Stimulated activated CD4-positive, alpha-beta T cell treated with anti-CD3 and anti-CD28 coated beads, TNF-alpha, amount 100 ng/mL, for 1 hour (primary cell): ENCODE measurements around the gene LY6G6F.
"Not testable (repeated sequence)": the region's sequence is repeated elsewhere in the genome, so short reads cannot be mapped to it uniquely, and the experiment has no call there.

Experiments used
- DNase-seq, 3 donors: peaks; one replicate each; pipeline ENCODE4 v3.0.0-alpha.2; 2020; ENCODE audit warnings: low read depth in 3 of 3, low spot score in 1 of 3

Gene LY6G6F

DNA sequence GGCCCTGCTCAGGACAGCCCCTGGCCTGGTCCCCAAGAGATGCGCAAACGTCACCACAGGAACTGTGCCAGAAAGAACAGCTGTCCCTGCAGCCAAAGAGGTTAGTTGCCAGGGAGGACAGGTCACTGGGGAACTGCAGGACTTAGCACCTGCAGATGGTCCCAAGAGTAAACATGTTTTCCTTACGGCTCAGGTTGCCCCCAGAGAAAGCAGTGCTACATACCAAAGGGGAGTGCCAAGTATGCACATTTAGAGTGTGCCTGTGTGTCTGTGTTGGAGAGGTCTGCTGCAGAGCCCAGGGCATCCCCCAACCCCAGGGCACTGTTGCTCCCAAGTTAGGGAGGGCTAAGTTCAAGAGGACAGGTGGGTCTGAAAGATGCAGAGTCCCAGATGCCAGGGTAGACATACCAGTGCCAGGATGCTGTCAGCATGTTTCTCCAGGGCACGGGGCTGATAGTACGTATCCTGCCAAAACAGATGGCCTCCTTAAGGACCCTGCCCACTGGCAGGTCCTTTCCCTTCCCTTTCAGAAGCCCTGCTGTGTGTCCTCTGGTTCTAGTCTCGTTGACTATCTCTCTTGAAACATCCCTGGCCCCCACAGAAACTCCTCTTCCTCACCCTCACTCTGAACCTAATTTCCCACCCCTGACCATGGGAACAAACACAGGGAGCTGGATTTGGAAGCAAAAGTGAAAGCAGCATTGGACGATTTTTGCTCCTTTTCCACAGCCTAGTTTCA is 4.8 kb upstream of the LY6G6F start:
- DNase-seq, result no peak

DNA sequence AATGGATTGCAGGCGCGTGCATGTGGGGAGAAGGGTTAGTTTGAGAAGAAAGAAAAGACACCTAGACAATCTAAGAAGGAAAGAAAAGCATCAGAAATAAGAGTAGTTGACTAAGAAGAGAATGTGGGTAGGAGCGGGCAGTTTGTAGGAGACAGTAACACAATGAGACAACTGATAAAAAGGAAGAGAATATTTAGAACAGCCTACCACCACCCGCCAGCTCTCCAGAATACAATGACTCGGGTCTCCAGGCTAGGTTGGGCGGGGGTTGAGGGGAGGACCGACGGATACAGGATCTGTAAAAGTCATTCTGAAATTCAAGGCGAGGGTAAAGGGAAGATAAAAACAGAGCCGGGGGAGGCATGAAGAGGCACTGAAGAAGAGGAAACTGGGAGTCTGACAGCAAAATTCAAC is 4.3 kb upstream of the LY6G6F start:
- no peak for DNase-seq

DNA sequence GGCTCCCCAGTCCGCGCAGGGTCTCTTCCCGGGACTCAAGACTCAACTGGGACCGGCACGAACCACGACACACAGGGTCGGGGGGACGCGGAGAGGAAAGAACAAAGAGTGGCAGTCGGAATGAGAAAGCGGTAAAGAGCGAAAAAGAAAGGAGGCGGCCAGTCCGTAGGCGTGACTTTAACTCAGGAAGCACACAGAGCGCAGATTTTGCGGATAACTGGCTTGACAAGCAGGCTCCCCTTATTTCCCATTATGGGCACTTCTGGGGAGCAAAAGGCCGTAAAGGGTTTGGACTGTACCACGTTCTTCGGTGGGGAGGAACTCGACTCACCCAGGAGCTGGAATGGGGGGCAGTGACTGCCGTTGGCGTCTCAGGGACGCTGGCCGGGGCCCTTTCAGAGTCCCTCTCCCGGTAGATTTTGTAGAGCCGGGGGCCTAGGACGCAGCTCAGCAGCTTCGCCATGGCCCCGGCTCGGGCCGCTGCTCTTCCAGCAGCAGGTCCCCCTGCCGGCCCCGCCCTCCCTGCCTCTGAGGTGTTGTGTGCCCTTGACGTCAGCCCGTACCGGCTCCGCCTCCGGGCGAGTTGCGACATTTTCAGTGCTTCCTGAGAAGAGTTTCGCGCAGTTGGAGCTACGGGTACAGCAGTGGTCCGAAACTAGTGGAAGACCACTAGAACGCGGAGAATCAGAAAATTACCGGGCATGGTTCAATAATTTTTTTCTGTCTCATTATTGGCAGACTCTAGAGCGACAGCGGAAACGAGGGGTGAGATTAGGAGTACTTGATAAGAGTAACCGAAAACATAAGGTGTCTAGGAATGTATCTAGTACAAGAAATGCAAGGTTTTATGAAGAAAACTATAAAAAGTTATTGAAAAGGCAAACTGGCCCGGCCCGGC is 3.6 kb upstream of the LY6G6F start, which contains the start of gene ABHD16A:
ABHD16A (minus strand) TSS at position 506 of the 898 bp plus-strand sequence; CDS start at position 463, 43 bp downstream.
- peak; percentile 89 to 94 (median 94) for DNase-seq

DNA sequence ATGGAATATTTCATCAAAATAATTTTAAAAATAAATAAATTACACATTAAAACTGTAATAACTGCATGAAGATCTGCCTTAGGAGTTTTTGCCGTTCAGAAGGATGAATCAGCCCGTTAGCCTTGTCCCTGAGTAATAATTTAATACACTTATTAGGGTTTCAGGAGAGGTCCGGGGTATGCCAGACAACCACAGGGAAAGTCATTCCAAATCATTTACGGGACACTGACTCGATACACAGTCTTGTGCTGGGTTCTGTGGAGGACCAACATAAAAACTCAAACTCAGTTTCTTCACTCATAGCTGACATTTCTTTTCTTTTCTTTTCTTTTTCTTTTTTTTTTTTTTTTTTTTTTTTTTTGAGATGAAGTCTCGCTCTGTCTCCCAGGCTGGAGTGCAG is 735 bp upstream of the LY6G6F start:
- no peak for DNase-seq

DNA sequence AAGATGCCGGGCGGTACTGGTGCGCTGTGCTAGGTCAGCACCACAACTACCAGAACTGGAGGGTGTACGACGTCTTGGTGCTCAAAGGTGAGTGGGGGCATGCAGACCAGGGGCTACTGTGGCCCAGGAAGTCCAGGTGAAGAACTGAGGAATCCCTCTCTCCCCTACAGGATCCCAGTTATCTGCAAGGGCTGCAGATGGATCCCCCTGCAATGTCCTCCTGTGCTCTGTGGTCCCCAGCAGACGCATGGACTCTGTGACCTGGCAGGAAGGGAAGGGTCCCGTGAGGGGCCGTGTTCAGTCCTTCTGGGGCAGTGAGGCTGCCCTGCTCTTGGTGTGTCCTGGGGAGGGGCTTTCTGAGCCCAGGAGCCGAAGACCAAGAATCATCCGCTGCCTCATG is 1.0 kb downstream of the LY6G6F start:
- no peak for DNase-seq

DNA sequence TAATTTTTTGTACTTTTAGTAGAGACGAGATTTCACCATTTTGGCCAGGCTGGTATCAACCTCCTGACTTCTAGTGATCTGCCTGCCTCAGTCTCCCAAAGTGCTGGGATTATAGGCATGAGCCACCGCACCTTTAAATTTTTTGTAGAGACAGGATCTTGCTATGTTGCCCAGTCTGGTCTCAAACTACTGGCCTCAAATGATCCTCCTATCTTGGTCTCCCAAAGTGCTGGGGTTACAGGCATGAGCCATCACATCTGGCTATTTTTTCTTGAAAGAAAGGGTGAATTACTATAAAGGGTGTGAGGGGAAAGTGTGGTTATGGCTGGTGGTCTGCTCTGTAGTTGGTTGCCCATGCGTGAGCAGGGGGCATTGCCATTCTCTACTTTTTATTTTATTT is 1.6 kb downstream of the LY6G6F start:
- no peak for DNase-seq

DNA sequence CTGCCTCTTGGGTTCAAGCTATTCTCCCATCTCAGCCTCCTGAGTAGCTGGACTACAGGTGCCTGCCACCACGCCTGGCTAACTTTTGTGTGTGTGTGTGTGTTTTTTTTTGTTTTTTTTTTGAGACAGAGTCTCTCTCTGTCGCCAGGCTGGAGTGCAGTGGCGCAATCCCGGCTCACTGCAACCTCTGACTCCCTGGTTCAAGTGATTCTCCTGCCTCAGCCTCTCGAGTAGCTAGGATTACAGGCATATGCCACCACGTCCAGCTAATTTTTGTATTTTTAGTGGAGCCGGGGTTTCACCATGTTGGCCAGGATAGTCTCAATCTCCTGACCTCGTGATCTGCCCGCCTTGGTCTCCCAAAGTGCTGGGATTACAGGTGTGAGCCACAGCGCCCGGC is 2.5 kb downstream of the LY6G6F start:
- DNase-seq, result not testable (repeated sequence)

DNA sequence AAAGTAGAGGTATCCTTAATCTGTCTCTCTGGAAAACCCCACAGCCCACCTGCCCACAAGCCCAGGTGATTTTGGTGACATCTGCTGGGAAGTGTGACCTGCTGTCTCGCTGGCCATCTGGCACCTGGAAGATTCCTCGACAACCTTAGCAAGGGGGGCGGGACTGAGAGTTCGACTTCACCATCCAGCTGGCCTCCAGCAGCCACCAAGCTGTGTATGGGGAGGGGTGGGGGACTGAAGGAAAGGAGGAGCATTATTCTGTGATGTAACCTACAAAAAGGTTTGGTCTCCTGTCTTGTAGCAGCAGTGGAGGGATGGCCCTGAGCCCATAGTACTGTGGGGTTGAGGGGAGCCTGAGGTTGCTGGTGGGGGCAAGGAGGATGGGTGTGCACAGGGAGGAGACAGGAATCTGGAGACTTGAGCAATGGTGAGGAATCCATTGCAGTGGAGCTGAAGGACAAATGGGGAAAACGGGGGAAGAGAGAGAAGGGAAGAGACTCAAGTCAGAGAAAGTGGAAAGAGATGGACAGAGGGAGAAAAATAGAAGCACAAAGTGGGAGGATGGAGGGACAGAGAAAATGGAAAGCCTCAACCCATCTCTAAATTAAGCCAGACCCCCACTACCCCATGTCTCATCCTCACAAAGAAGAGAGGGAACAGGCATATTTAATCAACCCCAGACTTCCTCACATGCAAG is 4.0 kb downstream of the LY6G6F start:
- DNase-seq, result no peak

DNA sequence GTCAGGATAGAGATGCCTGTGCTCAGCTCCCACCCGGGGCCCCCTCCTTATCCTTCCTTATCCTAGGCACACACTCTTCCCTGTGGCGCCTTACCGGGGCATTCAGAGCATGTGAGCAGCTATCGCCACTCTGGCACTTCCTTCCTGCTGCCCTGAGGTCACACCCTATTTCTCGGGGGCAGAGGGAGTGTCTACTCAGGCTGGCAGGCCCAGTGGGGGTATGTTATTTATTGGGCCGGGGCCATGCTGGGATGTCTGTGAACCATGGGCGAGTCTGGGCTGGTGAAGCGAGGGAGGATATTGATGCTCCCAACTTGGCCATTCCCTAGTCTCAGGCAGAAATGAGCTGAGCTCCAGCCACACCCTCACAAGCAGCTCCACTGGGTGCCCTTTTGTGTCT is 4.6 kb downstream of the LY6G6F start:
- no peak for DNase-seq

DNA sequence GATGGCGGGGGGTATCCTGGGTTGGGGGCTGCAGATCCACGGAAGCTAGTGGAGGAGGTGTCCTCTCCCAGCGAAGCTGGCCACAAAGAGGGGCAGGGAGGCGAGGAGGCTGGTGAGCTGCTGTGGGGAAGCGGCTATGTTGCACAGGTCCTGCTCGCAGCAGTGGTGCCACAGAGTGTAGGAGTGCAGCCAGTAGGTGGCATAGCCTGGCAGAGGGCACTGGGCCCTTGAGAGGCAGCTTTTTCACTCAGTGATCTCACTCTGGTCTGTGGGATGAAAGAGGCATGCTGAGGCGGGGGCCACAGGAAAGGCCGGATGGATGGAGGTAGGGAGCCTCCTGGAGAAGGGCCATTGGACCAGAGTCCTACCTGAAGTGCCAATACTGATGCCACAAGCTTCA is 5.6 kb downstream of the LY6G6F start:
- no peak for DNase-seq

DNA sequence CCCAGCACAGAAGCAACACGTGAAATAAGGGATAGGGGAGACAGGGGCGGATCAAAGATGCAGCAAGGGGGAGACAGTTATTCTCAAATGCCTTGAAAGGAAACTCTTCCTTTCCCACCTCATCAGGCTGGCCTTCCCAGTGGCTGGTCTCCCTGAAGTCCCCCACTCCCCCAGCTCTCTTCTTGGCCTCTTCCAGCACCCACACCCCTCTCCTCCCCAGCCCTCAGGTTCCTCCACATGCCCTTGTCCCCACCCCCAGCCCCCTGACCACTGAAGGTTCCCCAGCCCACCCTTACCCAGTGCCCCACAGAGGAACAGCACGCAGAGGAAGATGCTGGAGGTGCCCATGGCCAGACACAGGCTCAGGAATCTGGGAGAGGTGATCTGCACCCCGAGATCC is 6.8 kb downstream of the LY6G6F start:
- no peak for DNase-seq

DNA sequence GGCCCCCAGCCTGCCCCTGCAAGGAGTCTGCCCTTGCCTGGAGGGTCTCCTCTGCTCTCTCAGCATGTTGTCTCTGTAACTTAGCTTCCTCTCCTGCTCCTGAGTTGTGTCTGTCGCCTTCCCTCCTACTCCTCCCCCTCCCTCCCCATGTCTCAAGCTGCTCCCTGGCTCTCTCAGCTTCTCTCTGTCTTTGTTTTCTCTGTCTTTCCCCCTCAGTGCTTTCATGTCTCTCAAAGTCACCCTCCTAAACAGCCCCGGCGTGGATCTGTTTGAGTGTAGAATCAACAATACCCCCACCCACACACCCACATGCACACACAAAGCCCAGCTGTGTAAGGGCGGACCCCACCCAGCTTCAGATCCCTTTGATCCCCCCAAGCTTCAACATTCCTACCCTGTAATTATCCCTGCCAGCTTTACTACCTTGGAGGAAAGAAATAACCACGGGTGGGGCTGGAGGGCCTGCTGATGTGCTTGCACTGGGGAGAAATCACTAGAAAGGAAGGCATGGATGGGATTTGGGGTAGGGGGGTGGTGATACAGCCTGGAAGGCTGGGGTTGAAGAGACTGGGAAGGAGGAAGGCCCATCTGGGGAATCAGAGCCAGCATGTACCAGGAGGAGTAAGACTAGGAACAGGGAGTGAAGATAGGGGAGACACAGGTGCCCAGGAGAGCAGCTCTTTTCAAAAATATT is 7.5 kb downstream of the LY6G6F start:
- no peak for DNase-seq

DNA sequence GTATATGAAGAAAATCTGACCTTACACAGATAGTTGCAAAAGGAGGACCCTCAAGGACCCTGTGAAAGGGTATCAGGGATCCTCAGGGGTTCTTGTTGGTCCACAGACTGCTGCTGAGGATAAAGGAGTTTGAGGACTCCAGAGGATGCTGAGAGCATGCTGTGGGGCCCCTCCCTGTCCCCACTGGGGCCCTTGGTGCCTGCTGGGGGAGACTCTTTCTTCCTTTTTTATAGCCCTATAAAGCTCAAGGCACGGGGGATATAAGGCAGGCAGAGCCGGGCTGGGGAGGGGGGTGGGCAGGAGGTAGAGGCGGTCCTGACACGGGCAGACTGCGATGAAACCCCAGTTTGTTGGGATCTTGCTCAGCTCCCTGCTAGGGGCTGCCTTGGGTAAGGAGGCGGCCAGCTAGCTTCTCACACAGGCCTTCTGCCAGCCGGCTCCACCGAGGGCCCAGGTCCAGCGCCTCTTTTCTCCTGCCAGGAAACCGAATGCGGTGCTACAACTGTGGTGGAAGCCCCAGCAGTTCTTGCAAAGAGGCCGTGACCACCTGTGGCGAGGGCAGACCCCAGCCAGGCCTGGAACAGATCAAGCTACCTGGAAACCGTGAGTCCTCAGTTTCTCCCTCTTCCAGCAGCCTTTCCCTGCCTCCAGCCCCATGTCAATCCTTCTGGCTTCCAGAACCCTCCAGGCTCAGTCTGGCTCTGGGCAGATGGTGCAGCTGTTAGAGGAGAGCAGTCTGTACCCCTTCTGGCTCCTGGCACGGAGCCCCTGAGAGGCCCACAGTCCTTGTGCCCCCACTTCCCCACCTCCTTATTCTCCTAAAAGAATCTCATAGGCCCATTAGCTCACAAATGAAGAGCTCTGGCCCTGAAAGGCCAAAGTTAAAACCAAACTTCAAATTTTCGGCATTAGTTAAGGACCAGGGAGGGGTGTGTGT is 8.6 kb downstream of the LY6G6F start, which contains the start of gene LY6G6D:
LY6G6D (plus strand) TSS at position 327 of the 937 bp plus-strand sequence; CDS start at position 335, 8 bp downstream.
- DNase-seq, result no peak

DNA sequence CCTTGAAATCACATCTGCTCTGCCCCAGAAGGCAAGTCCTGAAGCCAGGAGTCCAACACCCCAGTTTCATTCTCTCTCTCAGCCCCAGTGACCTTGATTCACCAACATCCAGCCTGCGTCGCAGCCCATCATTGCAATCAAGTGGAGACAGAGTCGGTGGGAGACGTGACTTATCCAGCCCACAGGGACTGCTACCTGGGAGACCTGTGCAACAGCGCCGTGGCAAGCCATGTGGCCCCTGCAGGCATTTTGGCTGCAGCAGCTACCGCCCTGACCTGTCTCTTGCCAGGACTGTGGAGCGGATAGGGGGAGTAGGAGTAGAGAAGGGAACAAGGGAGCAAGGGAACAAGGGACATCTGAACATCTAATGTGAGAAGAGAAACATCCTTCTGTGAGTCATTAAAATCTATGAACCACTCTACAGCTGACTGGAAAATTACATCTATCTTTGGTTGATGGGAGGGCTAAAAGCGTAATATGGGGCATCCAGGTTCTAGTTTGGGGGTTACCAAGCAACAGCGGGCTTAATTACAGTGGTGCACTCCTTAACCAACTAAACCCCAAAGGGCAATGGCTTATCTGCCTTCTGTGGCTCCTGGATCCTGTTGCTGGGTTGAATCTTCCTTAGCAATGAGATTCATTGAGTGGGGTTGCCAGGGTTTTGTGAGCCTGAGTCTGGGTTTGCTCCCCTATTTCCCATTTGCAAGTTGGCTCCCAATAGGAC is 11.0 kb downstream of the LY6G6F start:
- DNase-seq, result no peak

DNA sequence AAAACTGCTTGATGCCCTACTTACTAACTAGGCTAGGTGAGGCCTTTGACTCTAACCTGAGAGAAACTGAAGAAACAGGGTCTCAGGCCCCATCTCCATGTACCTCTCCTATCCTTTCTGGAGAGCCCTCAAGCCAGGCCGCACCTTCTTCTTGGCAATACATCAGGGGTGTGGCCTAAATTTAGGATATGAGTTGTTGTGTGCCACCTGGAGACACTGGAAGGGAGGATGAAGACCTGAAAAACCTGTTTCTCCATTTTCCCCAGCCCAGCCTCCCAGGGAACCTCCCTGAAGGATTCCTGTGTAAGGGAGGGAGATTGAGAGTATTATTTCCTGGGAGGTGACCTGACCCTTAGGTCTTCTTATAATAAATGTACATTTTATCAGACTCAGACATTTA is 11.6 kb downstream of the LY6G6F start:
- DNase-seq, result no peak

DNA sequence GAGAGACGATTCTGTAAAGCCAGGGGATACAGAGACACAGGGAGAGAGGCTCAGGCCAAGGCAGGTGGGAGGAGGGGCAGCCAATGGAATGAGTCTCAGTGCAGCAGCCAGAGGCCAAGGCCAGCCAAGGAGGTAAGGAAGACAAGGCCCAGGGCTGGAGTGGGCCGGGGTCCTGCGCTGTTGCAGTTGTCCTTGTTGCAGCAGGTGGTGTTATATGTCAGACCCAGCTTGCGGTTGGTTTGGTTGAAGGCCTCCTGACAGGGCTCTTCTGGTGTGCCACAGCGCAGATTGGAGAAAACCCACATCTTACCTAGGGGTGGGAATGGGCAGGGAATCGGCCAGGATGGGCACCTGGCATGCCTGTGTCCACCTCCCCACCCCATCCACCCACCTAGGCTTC is 12.3 kb downstream of the LY6G6F start:
- no peak for DNase-seq

DNA sequence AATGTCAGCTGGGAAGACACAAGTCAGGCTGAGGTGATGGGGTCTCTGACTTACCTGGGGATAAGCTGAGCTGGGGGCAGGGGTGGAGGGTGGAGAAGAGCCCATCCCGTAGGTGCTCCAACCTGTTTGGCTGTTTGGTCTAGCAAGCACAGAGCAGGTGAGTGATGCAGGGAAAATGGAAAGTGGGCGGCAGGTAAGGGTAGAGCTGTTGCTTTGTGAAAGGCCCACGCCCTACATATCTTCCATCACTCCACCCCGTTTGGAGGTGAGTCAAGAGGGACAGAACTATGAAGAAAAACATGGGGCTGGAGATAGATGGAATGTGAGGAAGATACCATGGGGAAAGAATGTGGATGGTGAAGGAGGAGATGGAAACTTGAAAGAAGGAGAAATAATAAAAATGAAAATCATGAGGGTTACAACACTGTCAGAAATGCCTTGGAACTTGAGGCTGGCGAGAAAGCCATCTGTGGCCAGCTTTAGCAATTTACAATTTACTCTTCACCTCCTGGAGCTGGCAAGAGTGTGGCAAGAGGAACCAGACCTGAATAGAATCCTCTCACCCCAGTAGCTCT is 13.6 kb downstream of the LY6G6F start:
- no peak for DNase-seq

DNA sequence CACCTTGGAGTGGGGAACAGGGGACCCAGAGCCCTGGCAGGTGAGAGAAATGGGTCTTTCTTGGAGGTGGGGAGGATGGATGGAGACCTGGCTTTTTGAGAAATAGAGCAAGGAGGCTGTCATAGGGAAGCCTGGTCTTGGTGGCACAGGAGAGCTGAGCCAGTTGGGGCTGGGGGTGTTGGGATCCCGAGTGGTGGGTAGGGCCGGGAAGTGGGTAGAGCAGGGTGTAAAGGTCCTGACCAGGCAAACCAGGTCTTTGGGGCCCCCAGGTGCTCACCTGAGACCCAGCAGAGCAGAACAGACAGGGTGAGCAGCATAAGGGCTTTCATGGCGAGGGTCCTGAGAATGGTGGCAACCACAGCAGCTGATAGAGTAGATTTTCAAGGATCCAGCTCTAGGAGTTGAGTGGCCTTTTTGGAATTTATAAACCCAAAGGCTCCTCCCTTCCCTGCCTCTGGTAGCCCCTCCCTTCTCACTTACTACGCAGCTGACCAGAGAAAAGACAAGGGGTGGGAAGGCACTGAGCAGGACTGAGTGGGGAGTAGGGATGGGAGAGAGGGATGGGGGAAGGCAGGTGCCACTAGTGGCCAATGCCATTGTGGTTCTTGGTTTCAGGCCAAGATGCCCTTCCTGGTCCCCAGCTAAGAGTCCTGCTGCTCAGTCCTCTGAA is 14.8 kb downstream of the LY6G6F start, which contains the start of gene LY6G6C:
LY6G6C (minus strand) TSS at position 396 of the 670 bp plus-strand sequence; CDS start at position 329, 67 bp downstream.
- DNase-seq, result no peak
